ENCODE measurements around the gene SORL1-AS1.

Gene SORL1-AS1

DNA sequence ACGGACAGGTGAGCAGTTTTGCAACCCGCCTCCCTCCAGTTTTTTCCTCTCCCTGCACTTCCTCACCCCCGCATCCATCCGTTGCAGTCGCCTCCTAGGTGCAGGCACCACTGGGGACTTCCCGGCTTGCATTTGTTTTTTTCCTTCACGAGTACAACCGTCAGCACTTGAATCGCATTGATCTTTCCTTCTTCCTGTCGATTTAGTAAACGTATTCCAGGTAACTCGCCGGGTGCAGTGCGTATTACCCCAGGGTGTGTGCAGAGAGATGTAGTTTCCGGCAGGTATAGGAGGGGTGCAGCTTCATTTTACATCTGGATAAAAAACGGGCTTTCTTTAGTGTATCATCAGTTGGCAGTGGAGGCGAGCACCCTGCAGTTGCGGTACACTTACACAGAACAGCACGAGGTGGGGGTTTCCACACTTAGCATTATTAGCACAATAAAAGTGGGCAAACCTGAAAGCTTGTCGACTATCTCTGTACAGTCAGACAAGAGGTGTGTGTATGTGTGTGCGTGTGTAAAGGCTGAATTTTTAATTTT is at the start of gene SORL1-AS1:
Gene SORL1-AS1, minus strand, starts transcription at position 359 of the 542 bp plus-strand sequence.
- CTCF ChIA-PET = interaction anchor here (0.6 to 4.9 kb wide), 8 partner anchors 12 to 157 kb away, joined by 3 to 90 read pairs (median 4); no protein-coding TSS in a partner anchor

DNA sequence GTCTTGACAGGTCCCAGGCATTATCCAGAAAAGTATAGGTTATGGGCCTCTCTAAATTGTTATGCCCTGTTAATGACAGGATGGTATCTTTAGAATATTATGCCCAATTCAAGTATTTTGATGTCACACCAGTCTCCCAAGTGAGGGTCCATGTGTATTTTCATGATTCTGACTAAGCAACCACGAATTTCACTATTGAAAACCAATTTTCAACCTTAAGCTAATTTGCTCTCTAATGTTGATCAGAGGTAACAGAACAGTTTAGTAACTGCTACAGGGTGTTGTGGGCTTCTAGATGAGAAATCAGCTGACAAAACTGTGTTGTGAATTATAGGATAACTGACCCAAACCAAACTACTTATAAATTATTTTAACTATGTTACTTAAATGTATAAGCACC is 48.0 kb upstream of the SORL1-AS1 start:
- ATAC-seq = no peak
- CTCF ChIA-PET = no interaction called here
- H3K9me3 Mint-ChIP-seq (ENCODE audit: insufficient read depth) = peaks cover 12% of the 10 kb centered on the region
- peaks cover 27% of the 10 kb centered on the region for H3K4me1 Mint-ChIP-seq (ENCODE audit: low read depth)
- H3K27me3 Mint-ChIP-seq (ENCODE audit: low read depth) = no peaks in the 10 kb centered on the region
- POLR2A ChIA-PET = no interaction called here
- DNase-seq = no peak
- H3K4me3 Mint-ChIP-seq = no peak overlapping the region
- no peak overlapping the region for H3K27ac Mint-ChIP-seq
- peaks cover 94% of the 10 kb centered on the region for H3K36me3 Mint-ChIP-seq (ENCODE audit: low read depth)

More for the DNA sequence above, at the start of gene SORL1-AS1:
- Mint-ChIP-seq H3K9me3 (ENCODE audit: insufficient read depth) (no peaks in the 10 kb centered on the region), H3K27ac (peak within 1 kb of the TSS; percentile 97), H3K4me3 (peak within 1 kb of the TSS; percentile 85), H3K27me3 (ENCODE audit: low read depth) (no peaks in the 10 kb centered on the region), H3K36me3 (ENCODE audit: low read depth) (peaks cover 54% of the 10 kb centered on the region), H3K4me1 (ENCODE audit: low read depth) (peaks cover 85% of the 10 kb centered on the region)
- peak; percentile 54 for DNase-seq
- ATAC-seq = peak; percentile 40
- POLR2A ChIA-PET = interaction anchor here (0.7 to 4.9 kb wide), 7 partner anchors 12 to 160 kb away, joined by 3 to 156 read pairs (median 4); partner anchors contain the start of gene SC5D

DNA sequence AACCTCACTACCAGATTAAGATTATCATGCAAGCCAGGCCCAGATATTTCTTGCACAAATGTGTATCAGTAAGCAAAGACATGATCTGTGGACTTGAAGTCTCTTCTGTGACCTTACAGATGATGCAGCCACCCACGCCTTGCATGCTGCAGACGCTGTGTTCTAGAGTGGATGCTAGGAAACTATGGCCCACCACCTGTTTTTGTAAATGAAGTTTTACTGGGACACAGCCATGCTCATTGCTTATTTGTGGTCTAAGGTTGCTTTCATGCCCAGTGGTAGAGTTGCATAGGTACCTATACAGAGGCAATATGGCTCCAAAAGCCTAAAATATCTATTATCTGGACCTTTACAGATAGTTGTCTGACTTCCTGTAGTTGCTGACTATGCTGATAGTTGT is 47.5 kb upstream of the SORL1-AS1 start:
- ChIA-PET POLR2A (no interaction called here), CTCF (no interaction called here)
- Mint-ChIP-seq H3K27me3 (ENCODE audit: low read depth) (no peaks in the 10 kb centered on the region), H3K27ac (no peak overlapping the region), H3K4me1 (ENCODE audit: low read depth) (peaks cover 31% of the 10 kb centered on the region), H3K36me3 (ENCODE audit: low read depth) (peaks cover 94% of the 10 kb centered on the region), H3K4me3 (no peak overlapping the region), H3K9me3 (ENCODE audit: insufficient read depth) (peaks cover 7% of the 10 kb centered on the region)
- DNase-seq = no peak
- ATAC-seq = no peak

GRCh38 chr11:121499405-121499804 is 46.6 kb upstream of the SORL1-AS1 start:
- Mint-ChIP-seq H3K36me3 (ENCODE audit: low read depth) (peaks cover 90% of the 10 kb centered on the region), H3K27ac (peak overlapping the region; percentile 45), H3K9me3 (ENCODE audit: insufficient read depth) (no peaks in the 10 kb centered on the region), H3K4me1 (ENCODE audit: low read depth) (peaks cover 36% of the 10 kb centered on the region), H3K27me3 (ENCODE audit: low read depth) (no peaks in the 10 kb centered on the region), H3K4me3 (no peak overlapping the region)
- DNase-seq = no peak
- ChIA-PET CTCF (interaction anchor here (1.2 to 1.3 kb wide), 3 partner anchors 12 to 32 kb away, joined by 3 to 4 read pairs (median 4); no protein-coding TSS in a partner anchor), POLR2A (no interaction called here)
- ATAC-seq = no peak

GRCh38 chr11:121497176-121497998 is 44.6 kb upstream of the SORL1-AS1 start:
- H3K27me3 Mint-ChIP-seq (ENCODE audit: low read depth) = no peaks in the 10 kb centered on the region
- ChIA-PET POLR2A (no interaction called here), CTCF (interaction anchor here (0.9 to 2.1 kb wide), 2 partner anchors 11 to 33 kb away, joined by 3 to 5 read pairs; no protein-coding TSS in a partner anchor)
- DNase-seq (no peak), ATAC-seq (no peak)
- H3K36me3 Mint-ChIP-seq (ENCODE audit: low read depth) = peaks cover 87% of the 10 kb centered on the region
- H3K9me3 Mint-ChIP-seq (ENCODE audit: insufficient read depth) = no peaks in the 10 kb centered on the region
- H3K4me1 Mint-ChIP-seq (ENCODE audit: low read depth) = peaks cover 46% of the 10 kb centered on the region
- no peak overlapping the region for H3K4me3 Mint-ChIP-seq
- H3K27ac Mint-ChIP-seq = peak overlapping the region; percentile 27

DNA sequence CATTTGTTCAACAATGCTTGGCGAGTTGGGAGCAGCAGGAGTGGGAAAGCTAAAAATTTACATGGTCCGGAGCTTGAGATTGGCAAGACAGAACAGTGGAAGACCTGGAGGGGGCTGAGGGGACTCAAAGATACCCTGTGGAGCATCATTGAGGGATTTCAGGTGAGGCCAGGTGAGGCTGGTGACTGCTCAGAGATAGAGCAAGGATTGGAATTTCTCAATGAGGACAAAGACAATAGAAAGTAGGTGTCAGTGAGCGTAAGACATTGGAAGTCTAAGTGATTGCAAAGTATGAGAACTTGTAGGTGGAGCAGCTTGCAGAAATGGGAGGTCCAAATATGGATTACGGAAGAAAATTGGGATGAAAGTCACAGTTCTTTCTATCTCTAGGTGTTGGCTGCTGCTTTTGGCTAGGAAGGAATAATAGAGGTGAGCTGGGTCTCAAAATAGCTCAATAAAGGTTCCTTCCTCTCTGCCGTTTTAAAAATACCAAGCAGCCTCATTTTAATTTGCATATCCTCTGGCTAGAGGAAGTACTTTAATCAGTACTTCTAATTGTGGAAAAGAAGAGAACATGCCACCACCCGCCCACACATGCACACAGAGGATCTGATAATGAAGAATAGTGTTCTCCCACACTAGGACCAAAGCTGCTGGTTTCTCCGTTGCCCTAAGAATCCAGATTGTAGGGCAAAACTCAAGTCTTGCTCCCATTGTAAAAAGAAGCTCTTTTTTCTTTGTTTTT is 41.8 kb upstream of the SORL1-AS1 start:
- DNase-seq (no peak), ATAC-seq (peak; percentile 58)
- CTCF ChIA-PET = interaction anchor here (0.7 to 3.1 kb wide), 9 partner anchors 11 to 174 kb away, joined by 3 to 14 read pairs (median 3); no protein-coding TSS in a partner anchor
- H3K36me3 Mint-ChIP-seq (ENCODE audit: low read depth) = peaks cover 84% of the 10 kb centered on the region
- no peaks in the 10 kb centered on the region for H3K9me3 Mint-ChIP-seq (ENCODE audit: insufficient read depth)
- POLR2A ChIA-PET = interaction anchor here (0.6 to 2.3 kb wide), 7 partner anchors 12 to 1080 kb away, joined by 3 to 7 read pairs (median 4); partner anchors contain the start of genes SORL1 and SORL1-AS1
- peak overlapping the region; percentile 86 for H3K27ac Mint-ChIP-seq
- H3K4me3 Mint-ChIP-seq = peak overlapping the region; percentile 12
- H3K27me3 Mint-ChIP-seq (ENCODE audit: low read depth) = no peaks in the 10 kb centered on the region
- peaks cover 38% of the 10 kb centered on the region for H3K4me1 Mint-ChIP-seq (ENCODE audit: low read depth)

DNA sequence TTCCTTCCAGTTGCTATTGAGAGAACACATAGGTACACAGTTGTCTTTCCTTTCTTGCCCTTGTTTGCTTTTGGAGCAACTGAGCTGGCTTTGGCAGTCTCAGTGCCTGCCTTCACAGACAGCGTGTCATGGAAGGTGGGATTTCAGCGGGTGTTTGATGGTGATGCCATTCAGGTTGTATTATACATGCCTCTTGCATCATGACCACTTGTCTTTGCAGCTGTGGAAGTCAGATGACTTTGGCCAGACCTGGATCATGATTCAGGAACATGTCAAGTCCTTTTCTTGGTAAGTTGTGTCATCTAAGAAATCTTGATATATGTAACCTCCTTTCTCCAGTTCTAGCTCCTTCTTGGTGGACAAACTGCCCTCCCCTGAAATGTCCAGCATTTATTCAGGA is 37.1 kb upstream of the SORL1-AS1 start:
- Mint-ChIP-seq H3K4me3 (no peak overlapping the region), H3K27me3 (ENCODE audit: low read depth) (no peaks in the 10 kb centered on the region), H3K36me3 (ENCODE audit: low read depth) (peaks cover 77% of the 10 kb centered on the region), H3K27ac (peak overlapping the region; percentile 5), H3K9me3 (ENCODE audit: insufficient read depth) (no peaks in the 10 kb centered on the region), H3K4me1 (ENCODE audit: low read depth) (peaks cover 29% of the 10 kb centered on the region)
- CTCF ChIA-PET = no interaction called here
- no peak for ATAC-seq
- POLR2A ChIA-PET = interaction anchor here (1.0 kb wide), 1 partner anchor 22 kb away, joined by 3 read pairs; no protein-coding TSS in a partner anchor
- no peak for DNase-seq

GRCh38 chr11:121488641-121489040 is 35.9 kb upstream of the SORL1-AS1 start:
- ATAC-seq (no peak), DNase-seq (no peak)
- peaks cover 27% of the 10 kb centered on the region for H3K4me1 Mint-ChIP-seq (ENCODE audit: low read depth)
- CTCF ChIA-PET = no interaction called here
- no peaks in the 10 kb centered on the region for H3K9me3 Mint-ChIP-seq (ENCODE audit: insufficient read depth)
- peak overlapping the region; percentile 37 for H3K27ac Mint-ChIP-seq
- peaks cover 77% of the 10 kb centered on the region for H3K36me3 Mint-ChIP-seq (ENCODE audit: low read depth)
- H3K27me3 Mint-ChIP-seq (ENCODE audit: low read depth) = no peaks in the 10 kb centered on the region
- POLR2A ChIA-PET = interaction anchor here (1.5 kb wide), 1 partner anchor 20 kb away, joined by 4 read pairs; no protein-coding TSS in a partner anchor
- H3K4me3 Mint-ChIP-seq = no peak overlapping the region

DNA sequence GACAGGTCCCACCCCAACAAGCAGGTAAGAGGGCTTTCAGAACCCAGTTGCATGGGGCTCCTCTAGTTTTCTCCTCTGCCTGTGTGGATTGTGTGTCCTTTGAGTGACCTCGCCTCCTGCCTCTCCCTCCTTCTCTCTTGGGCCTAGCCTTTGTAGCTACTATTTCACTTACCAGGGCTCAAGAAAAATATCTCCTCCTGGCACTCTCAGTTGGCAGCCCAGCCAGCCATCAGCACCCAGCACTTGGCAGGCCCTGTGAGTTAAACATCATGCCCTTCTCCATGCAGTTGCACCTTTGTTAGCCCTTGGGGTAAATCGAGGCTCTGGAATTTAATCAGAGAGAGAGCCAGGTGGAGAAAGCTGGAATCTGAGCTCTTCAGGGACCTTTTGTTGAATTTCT is 35.4 kb upstream of the SORL1-AS1 start:
- no peak for DNase-seq
- ATAC-seq = no peak
- no peaks in the 10 kb centered on the region for H3K27me3 Mint-ChIP-seq (ENCODE audit: low read depth)
- CTCF ChIA-PET = interaction anchor here (1.1 kb wide), 1 partner anchor 20 kb away, joined by 3 read pairs; no protein-coding TSS in a partner anchor
- H3K4me3 Mint-ChIP-seq = no peak overlapping the region
- H3K9me3 Mint-ChIP-seq (ENCODE audit: insufficient read depth) = no peaks in the 10 kb centered on the region
- H3K27ac Mint-ChIP-seq = peak overlapping the region; percentile 37
- POLR2A ChIA-PET = interaction anchor here (1.5 kb wide), 1 partner anchor 19 kb away, joined by 4 read pairs; no protein-coding TSS in a partner anchor
- peaks cover 28% of the 10 kb centered on the region for H3K4me1 Mint-ChIP-seq (ENCODE audit: low read depth)
- peaks cover 77% of the 10 kb centered on the region for H3K36me3 Mint-ChIP-seq (ENCODE audit: low read depth)

- peaks cover 72% of the 10 kb centered on the region for H3K36me3 Mint-ChIP-seq (ENCODE audit: low read depth)
- CTCF ChIA-PET = interaction anchor here (1.1 kb wide), 1 partner anchor 21 kb away, joined by 3 read pairs; no protein-coding TSS in a partner anchor
- H3K27ac Mint-ChIP-seq = peak overlapping the region; percentile 56
- no peaks in the 10 kb centered on the region for H3K9me3 Mint-ChIP-seq (ENCODE audit: insufficient read depth)
- no peak for DNase-seq
- H3K4me3 Mint-ChIP-seq = no peak overlapping the region
- H3K27me3 Mint-ChIP-seq (ENCODE audit: low read depth) = no peaks in the 10 kb centered on the region
- peaks cover 38% of the 10 kb centered on the region for H3K4me1 Mint-ChIP-seq (ENCODE audit: low read depth)
- POLR2A ChIA-PET = interaction anchor here (1.5 kb wide), 1 partner anchor 18 kb away, joined by 4 read pairs; no protein-coding TSS in a partner anchor
- ATAC-seq = no peak
Observed at GRCh38 chr11:121487191-121487590, 34.4 kb upstream of the SORL1-AS1 start.

- Mint-ChIP-seq H3K4me3 (no peak overlapping the region), H3K9me3 (ENCODE audit: insufficient read depth) (no peaks in the 10 kb centered on the region), H3K36me3 (ENCODE audit: low read depth) (peaks cover 63% of the 10 kb centered on the region), H3K4me1 (ENCODE audit: low read depth) (peaks cover 40% of the 10 kb centered on the region), H3K27ac (peak overlapping the region; percentile 0), H3K27me3 (ENCODE audit: low read depth) (no peaks in the 10 kb centered on the region)
- CTCF ChIA-PET = no interaction called here
- DNase-seq = no peak
- POLR2A ChIA-PET = no interaction called here
- no peak for ATAC-seq
Observed at GRCh38 chr11:121486054-121486453, 33.3 kb upstream of the SORL1-AS1 start.
